NCI-H446 treated with DMSO at 0.1 percent for 48 hours (cell line): ENCODE results near the gene TBC1D24.
A peak's percentile ranks its signal among the peaks of the same experiment; 100 is the strongest.

Source experiments
- DNase-seq: peaks from one replicate; lab custom pipeline; 2025; lab: John Stamatoyannopoulos, UW

TBC1D24 gene

DNA sequence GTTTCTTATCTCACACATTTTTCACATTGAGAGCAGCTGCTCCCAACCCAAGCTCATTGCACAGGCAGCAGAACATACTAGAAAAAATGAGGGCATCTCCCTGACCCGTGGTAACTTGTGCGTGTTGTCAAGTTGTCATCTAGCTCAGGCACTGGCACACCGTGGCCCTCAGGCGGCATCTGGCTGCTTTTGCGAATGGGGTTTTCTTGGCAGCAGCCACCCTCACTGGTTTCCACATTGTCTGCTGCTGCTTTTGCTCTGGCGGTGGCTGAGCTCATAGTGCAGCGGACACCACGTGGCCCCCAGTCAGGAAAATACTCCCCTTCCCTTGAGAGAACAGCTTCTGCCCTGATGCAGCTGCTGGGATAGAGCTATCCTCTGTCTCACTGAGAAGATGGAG, 24.4 kb upstream of the TBC1D24 start:
- DNase-seq, result no peak

DNA sequence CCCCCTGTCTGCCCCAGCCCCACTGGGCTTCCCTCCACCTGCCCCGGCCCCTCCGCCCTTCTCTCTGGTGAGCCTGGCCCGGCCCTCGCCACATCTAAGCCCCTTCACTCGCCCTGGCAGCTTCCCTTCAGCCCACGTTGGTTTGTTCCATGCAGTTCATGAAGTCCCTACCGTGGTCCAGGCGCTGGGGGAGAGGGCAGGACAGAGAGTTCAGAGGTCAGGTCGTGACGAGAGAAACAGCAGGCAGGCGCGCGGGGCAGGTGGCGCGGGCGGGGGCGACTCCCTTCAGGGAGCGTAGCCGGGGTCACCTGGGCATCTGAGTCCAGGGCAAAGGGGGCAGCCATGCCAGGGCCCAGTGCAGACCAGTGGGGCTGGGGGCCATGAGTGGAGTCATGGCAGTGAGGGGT, 23.9 kb upstream of the TBC1D24 start:
- no peak for DNase-seq

GRCh38 chr16:2451851-2452320, 23.0 kb upstream of the TBC1D24 start:
- DNase-seq, result no peak

DNA sequence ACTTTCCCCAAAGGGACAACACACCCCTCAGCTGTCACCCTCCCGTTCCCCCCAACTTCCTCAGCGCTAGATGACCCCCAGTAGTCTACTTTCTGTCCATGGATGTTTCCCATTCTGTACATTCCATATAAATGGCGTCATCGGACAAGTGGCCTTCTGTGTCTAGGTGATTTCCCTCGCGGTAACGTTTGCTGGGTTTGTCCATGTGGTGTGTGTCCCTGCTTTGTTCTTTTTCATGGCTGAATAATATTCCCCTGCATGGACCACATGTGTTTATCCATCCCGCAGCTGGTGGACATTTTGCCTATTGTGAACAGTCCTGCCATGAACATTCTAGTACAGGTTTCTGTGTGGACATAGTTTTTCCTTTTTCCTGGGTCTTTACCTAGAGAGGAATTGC, 22.3 kb upstream of the TBC1D24 start:
- no peak for DNase-seq

- no peak for DNase-seq
Measured at GRCh38 chr16:2455081-2455845, 19.7 kb upstream of the TBC1D24 start.

DNA sequence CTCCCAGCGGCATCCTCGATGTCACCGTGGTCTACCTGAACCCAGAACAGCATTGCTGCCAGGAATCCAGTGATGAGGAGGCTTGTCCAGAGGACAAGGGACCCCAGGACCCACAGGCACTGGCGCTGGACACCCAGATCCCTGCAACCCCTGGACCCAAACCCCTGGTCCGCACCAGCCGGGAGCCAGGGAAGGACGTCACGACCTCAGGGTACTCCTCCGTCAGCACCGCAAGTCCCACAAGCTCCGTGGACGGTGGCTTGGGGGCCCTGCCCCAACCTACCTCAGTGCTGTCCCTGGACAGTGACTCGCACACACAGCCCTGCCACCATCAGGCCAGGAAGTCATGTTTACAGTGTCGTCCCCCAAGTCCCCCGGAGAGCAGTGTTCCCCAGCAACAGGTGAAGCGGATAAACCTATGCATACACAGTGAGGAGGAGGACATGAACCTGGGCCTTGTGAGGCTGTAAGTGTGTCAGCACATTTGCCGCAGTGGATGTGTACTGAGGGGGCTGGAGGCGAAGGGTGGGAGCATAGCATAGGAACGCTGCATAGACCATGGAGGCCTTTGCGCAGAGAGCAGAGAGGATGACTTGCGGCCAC, 18.3 kb upstream of the TBC1D24 start:
- no peak for DNase-seq

DNA sequence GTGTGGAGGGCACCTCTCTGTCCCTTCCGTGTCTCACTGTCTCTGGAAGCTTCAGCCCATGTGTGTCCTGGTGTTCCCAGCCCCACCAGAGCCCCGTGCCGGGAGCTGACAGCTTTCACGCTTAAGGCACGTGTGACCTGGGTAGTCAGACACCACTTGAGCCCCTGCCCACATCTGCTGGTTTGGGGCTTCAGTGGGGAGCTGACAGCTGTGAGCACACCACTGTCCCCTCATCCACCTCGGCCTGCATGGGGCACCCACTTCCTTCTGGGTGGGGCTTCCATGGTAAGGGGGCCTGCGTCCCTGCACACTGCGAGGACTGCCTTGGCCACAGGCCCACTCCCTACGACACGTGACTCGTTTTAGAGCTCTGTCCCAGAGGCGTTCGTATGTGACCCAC, 17.7 kb upstream of the TBC1D24 start:
- DNase-seq, result no peak

DNA sequence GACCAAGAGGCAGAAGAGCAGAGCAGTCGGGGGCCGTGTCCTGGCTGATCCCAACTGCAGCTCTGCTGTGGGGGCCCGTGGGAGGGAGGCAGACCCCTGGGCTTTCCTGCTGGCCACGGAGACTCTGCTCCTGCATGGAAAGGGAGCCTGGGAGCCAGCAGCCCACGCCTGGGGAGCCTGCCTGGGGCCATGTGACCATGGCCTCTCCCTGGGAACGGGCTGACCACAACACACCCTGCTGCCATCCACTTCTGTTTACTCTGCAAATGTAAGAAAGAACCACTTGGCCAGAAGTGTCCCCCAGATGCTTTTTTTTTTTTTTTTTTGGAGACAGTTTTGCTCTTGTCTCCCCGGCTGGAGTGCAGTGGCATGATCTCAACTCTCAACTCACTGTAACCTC, 17.0 kb upstream of the TBC1D24 start:
- no peak for DNase-seq

- no peak for DNase-seq
Measured at GRCh38 chr16:2458887-2459646, 15.9 kb upstream of the TBC1D24 start.

- DNase-seq, result peak; percentile 85
Measured at GRCh38 chr16:2459647-2460390, 15.1 kb upstream of the TBC1D24 start, which contains the start of gene TEDC2. Gene TEDC2 (plus strand): TSS chr16:2460109. CDS start chr16:2460145, 36 bp downstream.

- DNase-seq, result no peak
Measured at GRCh38 chr16:2460391-2460713, 14.6 kb upstream of the TBC1D24 start.

DNA sequence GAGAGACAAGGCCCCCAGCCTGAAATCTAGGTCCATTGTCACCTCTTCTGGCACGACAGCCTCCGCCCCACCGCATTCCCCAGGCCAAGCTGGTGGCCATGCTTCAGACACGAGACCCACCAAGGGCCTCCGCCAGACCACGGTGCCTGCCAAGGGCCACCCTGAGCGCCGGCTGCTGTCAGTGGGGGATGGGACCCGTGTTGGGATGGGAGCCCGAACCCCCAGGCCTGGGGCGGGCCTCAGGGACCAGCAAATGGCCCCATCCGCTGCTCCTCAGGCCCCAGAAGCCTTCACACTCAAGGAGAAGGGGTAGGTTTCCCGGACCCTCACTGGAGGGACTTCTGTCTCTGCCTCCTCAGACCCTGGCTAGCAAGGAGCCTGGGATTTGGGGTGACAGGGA, 14.0 kb upstream of the TBC1D24 start:
- DNase-seq, result no peak

- no peak for DNase-seq
Measured at GRCh38 chr16:2462031-2462866, 12.7 kb upstream of the TBC1D24 start.

DNA sequence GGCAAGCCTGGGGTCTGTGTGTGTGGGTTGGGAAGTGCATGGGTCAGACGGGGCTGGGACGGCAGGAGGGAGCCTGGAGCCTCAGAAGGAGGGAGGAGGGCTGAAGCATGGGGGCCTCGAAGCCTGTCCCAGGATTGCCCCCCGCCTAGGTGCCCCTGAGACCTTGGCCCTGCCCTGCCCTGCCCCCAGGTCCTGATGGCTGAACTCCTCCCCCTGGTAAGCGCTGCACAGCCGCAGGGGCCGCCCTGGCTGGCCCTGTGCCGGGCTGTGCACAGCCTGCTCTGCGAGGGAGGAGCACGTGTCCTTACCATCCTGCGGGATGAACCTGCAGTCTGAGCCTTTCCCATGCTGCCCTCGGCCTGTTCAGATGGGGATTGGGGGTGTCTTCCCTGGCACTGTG, 10.6 kb upstream of the TBC1D24 start:
- DNase-seq, result no peak

- no peak for DNase-seq
Measured at GRCh38 chr16:2465653-2466415, 9.1 kb upstream of the TBC1D24 start.

- no peak for DNase-seq
Measured at GRCh38 chr16:2466667-2467527, 8.0 kb upstream of the TBC1D24 start.

- peak; percentile 52 for DNase-seq
Measured at GRCh38 chr16:2467528-2468232, 7.2 kb upstream of the TBC1D24 start.

- DNase-seq, result peak; percentile 86
Measured at GRCh38 chr16:2468233-2468724, 6.6 kb upstream of the TBC1D24 start.
